ENCODE results near the gene PRKCSH. TPM values are rescaled to one million over a fixed set of nuclear protein-coding genes. Genes with fewer than 3 reads are reported as not detected.

Gene PRKCSH
- total and polyA plus RNA-seq, 8 donors = 273 to 338 (median 304) TPM

- intact Hi-C loops (cut with DNase I) = no loop called here
- ATAC-seq (peak; percentile 78), DNase-seq (peak in 3 of 4 donors; percentile 44 to 91 (median 52))
- Histone ChIP-seq H3K27me3 (no peaks in the 10 kb centered on the region), H3K36me3 (peaks cover 0 to 58% of the 10 kb centered on the region in 2 donors), H3K4me3 (no peak overlapping the region), H3K4me1 (no peaks in the 10 kb centered on the region), H3K27ac (no peak overlapping the region), H3K9me3 (no peaks in the 10 kb centered on the region)
- peak; percentile 24 to 75 for TF ChIP-seq CTCF (IDR thresholded peaks at IDR 0.05)
Measured at GRCh38 chr19:11496391-11497163, 61.1 kb downstream of the PRKCSH start.

DNA sequence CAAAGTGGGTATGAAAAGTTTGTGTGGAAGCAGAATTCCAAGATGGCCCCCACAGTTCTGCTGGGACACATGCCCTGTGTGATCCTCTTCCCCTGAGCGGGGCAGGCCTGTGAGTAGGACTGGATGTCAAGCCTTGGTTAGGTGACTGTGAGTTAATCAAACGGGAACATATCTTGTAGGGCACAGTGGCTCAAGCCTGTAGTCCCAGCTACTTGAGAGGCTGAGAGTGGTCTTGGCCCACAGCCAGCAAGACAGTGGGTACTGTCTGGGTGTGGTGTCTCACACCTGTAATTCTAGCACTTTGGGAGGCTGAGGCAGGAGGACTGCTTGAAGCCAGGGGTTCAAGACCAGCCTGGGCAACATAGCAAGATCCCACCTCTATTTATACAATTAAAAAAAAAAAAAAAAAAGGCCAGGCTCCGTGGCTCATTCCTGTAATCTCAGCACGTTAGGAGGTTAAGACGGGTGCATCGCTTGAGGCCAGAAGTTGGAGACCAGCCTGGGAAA lies 63.8 kb downstream of the PRKCSH start:
- Histone ChIP-seq H3K27ac (no peak overlapping the region), H3K36me3 (peaks cover 0 to 34% of the 10 kb centered on the region in 2 donors), H3K27me3 (no peaks in the 10 kb centered on the region), H3K4me3 (no peak overlapping the region), H3K4me1 (no peaks in the 10 kb centered on the region), H3K9me3 (no peaks in the 10 kb centered on the region)
- intact Hi-C loops (cut with DNase I) = no loop called here
- DNase-seq (no peak), ATAC-seq (no peak)
- TF ChIP-seq CTCF (IDR thresholded peaks at IDR 0.05) = no peak

GRCh38 chr19:11499890-11500420 lies 64.5 kb downstream of the PRKCSH start:
- H3K36me3 ChIP-seq = peaks cover 0 to 28% of the 10 kb centered on the region in 2 donors
- no peak overlapping the region for H3K4me3 ChIP-seq
- H3K9me3 ChIP-seq = no peaks in the 10 kb centered on the region
- no peaks in the 10 kb centered on the region for H3K27me3 ChIP-seq
- ATAC-seq = no peak
- intact Hi-C loops (cut with DNase I) = no loop called here
- H3K27ac ChIP-seq = no peak overlapping the region
- peaks cover 0 to 5% of the 10 kb centered on the region in 2 donors for H3K4me1 ChIP-seq
- no peak for TF ChIP-seq CTCF (IDR thresholded peaks at IDR 0.05)
- DNase-seq = no peak

Small RNA genes lying within 50 kb of the gene (microRNA-seq; reads per million reads assigned to microRNA genes)
- gene MIR7974 = 0 reads per million in 2 donors

Other genes starting within 250 kb of the PRKCSH start
- 100 to 1,000 TPM; 179 to 194 TPM for gene KANK2, start 238.1 kb upstream of the PRKCSH start, total RNA-seq
- gene KANK2, start 238.1 kb upstream of the PRKCSH start, polyA plus RNA-seq (ENCODE audit: insufficient read length in 6 of 6) = 100 to 1,000 TPM; 239 to 286 (median 268) TPM
- not detected for gene ANGPTL8, start 196.0 kb upstream of the PRKCSH start, total RNA-seq
- gene ANGPTL8, start 196.0 kb upstream of the PRKCSH start, polyA plus RNA-seq (ENCODE audit: insufficient read length in 6 of 6) = 1 to 10 TPM in 4 of 6 donors, under 1 TPM in 2; 0.49 to 1.3 (median 1.0) TPM
- 10 to 100 TPM; 65.6 to 97.9 TPM for gene DOCK6, start 173.1 kb upstream of the PRKCSH start, total RNA-seq
- 100 to 1,000 TPM in 1 of 6 donors, 10 to 100 TPM in 5; 68.4 to 111 (median 79.1) TPM for gene DOCK6, start 173.1 kb upstream of the PRKCSH start, polyA plus RNA-seq (ENCODE audit: insufficient read length in 6 of 6)
- gene TSPAN16, start 139.5 kb upstream of the PRKCSH start, total RNA-seq = not detected
- gene TSPAN16, start 139.5 kb upstream of the PRKCSH start, polyA plus RNA-seq (ENCODE audit: insufficient read length in 6 of 6) = under 1 TPM in 1 of 6 donors, not detected in 5; 0.26 TPM
- 10 to 100 TPM; 65.4 to 71.6 TPM for gene RAB3D, start 96.0 kb upstream of the PRKCSH start, total RNA-seq
- gene RAB3D, start 96.0 kb upstream of the PRKCSH start, polyA plus RNA-seq (ENCODE audit: insufficient read length in 6 of 6) = 10 to 100 TPM; 16.3 to 19.7 (median 18.5) TPM
- gene TMEM205, start 89.4 kb upstream of the PRKCSH start, total RNA-seq = 10 to 100 TPM; 71.4 to 88.0 TPM
- gene TMEM205, start 89.4 kb upstream of the PRKCSH start, polyA plus RNA-seq (ENCODE audit: insufficient read length in 6 of 6) = 10 to 100 TPM; 77.0 to 83.4 (median 79.0) TPM
- gene CCDC159, start 89.1 kb upstream of the PRKCSH start, total RNA-seq = 10 to 100 TPM; 29.9 to 32.8 TPM
- 10 to 100 TPM; 38.1 to 56.4 (median 48.3) TPM for gene CCDC159, start 89.1 kb upstream of the PRKCSH start, polyA plus RNA-seq (ENCODE audit: insufficient read length in 6 of 6)
- gene PLPPR2, start 80.2 kb upstream of the PRKCSH start, total RNA-seq = 10 to 100 TPM; 31.0 to 36.3 TPM
- gene PLPPR2, start 80.2 kb upstream of the PRKCSH start, polyA plus RNA-seq (ENCODE audit: insufficient read length in 6 of 6) = 10 to 100 TPM; 19.5 to 32.2 (median 23.7) TPM
- gene SWSAP1, start 61.0 kb upstream of the PRKCSH start, total RNA-seq = 1 to 10 TPM; 3.1 to 3.2 TPM
- gene SWSAP1, start 61.0 kb upstream of the PRKCSH start, polyA plus RNA-seq (ENCODE audit: insufficient read length in 6 of 6) = 1 to 10 TPM; 1.8 to 3.0 (median 2.7) TPM
- gene EPOR, start 51.3 kb upstream of the PRKCSH start, total RNA-seq = 10 to 100 TPM in 1 of 2 donors, 1 to 10 TPM in 1; 9.6 to 18.0 TPM
- gene EPOR, start 51.3 kb upstream of the PRKCSH start, polyA plus RNA-seq (ENCODE audit: insufficient read length in 6 of 6) = 10 to 100 TPM; 23.6 to 32.3 (median 30.3) TPM
- gene RGL3, start 16.3 kb upstream of the PRKCSH start, total RNA-seq = 10 to 100 TPM; 35.7 to 68.2 TPM
- 10 to 100 TPM; 32.9 to 62.8 (median 56.6) TPM for gene RGL3, start 16.3 kb upstream of the PRKCSH start, polyA plus RNA-seq (ENCODE audit: insufficient read length in 6 of 6)
- gene ODAD3, start 514 bp upstream of the PRKCSH start, total RNA-seq = 1 to 10 TPM in 1 of 2 donors, under 1 TPM in 1; 0.55 to 2.1 TPM
- gene ODAD3, start 514 bp upstream of the PRKCSH start, polyA plus RNA-seq (ENCODE audit: insufficient read length in 6 of 6) = 1 to 10 TPM in 5 of 6 donors, under 1 TPM in 1; 0.84 to 2.6 (median 1.9) TPM
- under 1 TPM in 1 of 2 donors, not detected in 1; 0.21 TPM for gene ELAVL3, start 45.4 kb downstream of the PRKCSH start, total RNA-seq
- gene ELAVL3, start 45.4 kb downstream of the PRKCSH start, polyA plus RNA-seq (ENCODE audit: insufficient read length in 6 of 6) = under 1 TPM; 0.04 to 0.31 (median 0.15) TPM
- gene ZNF653, start 70.2 kb downstream of the PRKCSH start, total RNA-seq = 1 to 10 TPM; 7.7 to 8.4 TPM
- gene ZNF653, start 70.2 kb downstream of the PRKCSH start, polyA plus RNA-seq (ENCODE audit: insufficient read length in 6 of 6) = 10 to 100 TPM in 2 of 6 donors, 1 to 10 TPM in 4; 7.3 to 10.1 (median 8.3) TPM
- gene ECSIT, start 93.5 kb downstream of the PRKCSH start, total RNA-seq = 10 to 100 TPM; 37.4 to 44.6 TPM
- gene ECSIT, start 93.5 kb downstream of the PRKCSH start, polyA plus RNA-seq (ENCODE audit: insufficient read length in 6 of 6) = 10 to 100 TPM; 32.6 to 40.8 (median 36.0) TPM
- gene CNN1, start 103.2 kb downstream of the PRKCSH start, total RNA-seq = 10 to 100 TPM; 33.1 to 37.0 TPM
- 10 to 100 TPM in 1 of 6 donors, 1 to 10 TPM in 5; 4.5 to 15.9 (median 7.5) TPM for gene CNN1, start 103.2 kb downstream of the PRKCSH start, polyA plus RNA-seq (ENCODE audit: insufficient read length in 6 of 6)
- 10 to 100 TPM; 50.4 to 53.4 TPM for gene ELOF1, start 123.6 kb downstream of the PRKCSH start, total RNA-seq
- 10 to 100 TPM; 38.0 to 49.4 (median 46.7) TPM for gene ELOF1, start 123.6 kb downstream of the PRKCSH start, polyA plus RNA-seq (ENCODE audit: insufficient read length in 6 of 6)
- 100 to 1,000 TPM; 242 to 299 TPM for gene ACP5, start 142.0 kb downstream of the PRKCSH start, total RNA-seq
- gene ACP5, start 142.0 kb downstream of the PRKCSH start, polyA plus RNA-seq (ENCODE audit: insufficient read length in 6 of 6) = 1 to 10 TPM; 1.5 to 5.5 (median 3.1) TPM
- gene ZNF627, start 161.8 kb downstream of the PRKCSH start, total RNA-seq = 10 to 100 TPM; 10.5 to 12.3 TPM
- gene ZNF627, start 161.8 kb downstream of the PRKCSH start, polyA plus RNA-seq (ENCODE audit: insufficient read length in 6 of 6) = 10 to 100 TPM; 31.9 to 42.4 (median 35.4) TPM